Endothelial cell of umbilical vein (primary cell): ENCODE data around the gene CLDN2. TPM values are rescaled to one million over a fixed set of nuclear protein-coding genes. Genes with fewer than 3 reads are reported as not detected.

ENCODE experiments used
- BruUV-seq: library from RNA; stranded (reverse); fragments of 400-500 nt; replicated peaks from 2 replicates; lab custom pipeline; 2021; lab: Mats Ljungman, UMichigan
- CTCF ChIA-PET: fragments of 300-600, 350-600 bp; sonication (Branson Sonifier 250); formaldehyde crosslinking; loops from one replicate; lab custom pipeline; 2021; ENCODE audit warnings: antibody characterized with exemption, inconsistent platforms; lab: Charles Lee
- POLR2A ChIA-PET: fragments of 300-600, 350-600 bp; sonication (Branson Sonifier 250); formaldehyde crosslinking; loops from one replicate; lab custom pipeline; 2021; ENCODE audit warnings: antibody characterized with exemption, inconsistent platforms; lab: Charles Lee
- DNase-seq: peaks from one replicate; pipeline ENCODE4 v3.0.0-alpha.2; 2011; ENCODE audit warnings: low read depth, low spot score
- FAIRE-seq: peaks from 2 replicates; lab custom pipeline; 2011; peaks lifted over from hg19 to GRCh38; lab: Jason Lieb, UNC
- H2AFZ ChIP-seq: 2 replicates; pipeline ENCODE4 v1.6.0; 2012; ENCODE audit warnings: low read depth, low read length, control low read depth, inconsistent platforms
- H3K27ac ChIP-seq: 2 replicates; pipeline ENCODE4 v1.5.1; 2011; ENCODE audit warnings: low read depth, mild to moderate bottlenecking, control low read depth, low read length, moderate library complexity; ENCODE audit not compliant: insufficient read depth
- H3K27me3 ChIP-seq, 2 experiments: 2 replicates each; pipeline versions ENCODE4 v1.6.0 to v1.6.1; 2011; ENCODE audit warnings: low read length in 2 of 2, mixed read lengths in 1 of 2; ENCODE audit not compliant: control insufficient read depth in 2 of 2, insufficient read depth in 2 of 2
- H3K36me3 ChIP-seq, 2 experiments: 2 replicates in 1 of 2; 3 replicates in 1 of 2; pipeline ENCODE4 v1.5.1; 2011; ENCODE audit warnings: low read length in 2 of 2, mild to moderate bottlenecking in 1 of 2, moderate library complexity in 1 of 2; ENCODE audit not compliant: control insufficient read depth in 2 of 2, insufficient read depth in 2 of 2; ENCODE audit errors: extremely low read depth in 1 of 2
- H3K4me1 ChIP-seq: 3 replicates; pipeline ENCODE4 v1.5.1; 2011; ENCODE audit warnings: mild to moderate bottlenecking, low read length; ENCODE audit not compliant: control insufficient read depth, insufficient read depth; ENCODE audit errors: extremely low read depth
- H3K4me2 ChIP-seq: 2 replicates; pipeline ENCODE4 v1.6.1; 2011; ENCODE audit warnings: low read length, control low read depth, mixed read lengths; ENCODE audit not compliant: insufficient read depth
- H3K4me3 ChIP-seq, 3 experiments: fragments of 200-600 bp in 1 of 3; sonication (generic), shearing (Covaris generic) in 1 of 3; replicated peaks in 1 of 3; 2 replicates each; pipeline ENCODE4 v1.5.1; 2011 to 2016; ENCODE audit warnings: control low read depth in 3 of 3, low read length in 3 of 3, mild to moderate bottlenecking in 2 of 3, inconsistent platforms in 1 of 3, low read depth in 1 of 3, moderate library complexity in 1 of 3; ENCODE audit not compliant: insufficient read depth in 1 of 3
- H3K79me2 ChIP-seq: 2 replicates; pipeline ENCODE4 v1.6.0; 2012; ENCODE audit warnings: low read length, inconsistent platforms; ENCODE audit not compliant: control insufficient read depth, insufficient read depth
- H3K9ac ChIP-seq: replicated peaks from 2 replicates; pipeline ENCODE3; 2011; ENCODE audit warnings: low read length, control low read depth; ENCODE audit not compliant: insufficient read depth; ENCODE audit errors: extremely low read depth
- H3K9me1 ChIP-seq: replicated peaks from 3 replicates; pipeline ENCODE4 v1.6.0; 2011; ENCODE audit warnings: mild to moderate bottlenecking, low read length; ENCODE audit not compliant: control insufficient read depth, insufficient read depth; ENCODE audit errors: extremely low read depth
- H3K9me3 ChIP-seq: replicated peaks from 2 replicates; pipeline ENCODE4 v1.5.1; 2012; ENCODE audit warnings: low read length, inconsistent platforms; ENCODE audit not compliant: control insufficient read depth, insufficient read depth
- H4K20me1 ChIP-seq: replicated peaks from 2 replicates; pipeline ENCODE3; 2011; ENCODE audit warnings: mild to moderate bottlenecking, low read length; ENCODE audit not compliant: control insufficient read depth, insufficient read depth; ENCODE audit errors: extremely low read depth
- CTCF ChIP-seq, 2 donors: IDR thresholded peaks; 1 replicate in 1 of 2; 2 replicates in 1 of 2; pipeline ENCODE4 v1.5.1; 2011; ENCODE audit warnings: low read length in 2 of 2, mild to moderate bottlenecking in 2 of 2, moderate library complexity in 2 of 2, control low read depth in 1 of 2, inconsistent platforms in 1 of 2, low read depth in 1 of 2; ENCODE audit not compliant: insufficient read depth in 1 of 2; ENCODE audit errors: extremely low read depth in 1 of 2
- EZH2 ChIP-seq: IDR thresholded peaks from 2 replicates; pipeline ENCODE4 v1.6.1; 2012; ENCODE audit warnings: borderline replicate concordance, low read depth, mild to moderate bottlenecking, moderate library complexity, low read length, inconsistent platforms; ENCODE audit not compliant: severe bottlenecking
- FOS ChIP-seq: IDR thresholded peaks from 2 replicates; pipeline ENCODE4 v1.6.1; 2011; ENCODE audit warnings: mild to moderate bottlenecking, low read length, moderate library complexity, borderline replicate concordance; ENCODE audit not compliant: insufficient read depth
- GATA2 ChIP-seq: IDR thresholded peaks from 2 replicates; pipeline ENCODE4 v1.7.0; 2011; ENCODE audit warnings: low read depth, mild to moderate bottlenecking, moderate library complexity, mixed read lengths, low read length; ENCODE audit not compliant: insufficient read length, insufficient read depth
- JUN ChIP-seq: IDR thresholded peaks from 2 replicates; pipeline ENCODE4 v1.6.1; 2011; ENCODE audit warnings: borderline replicate concordance, low read depth; ENCODE audit not compliant: insufficient read length, insufficient read depth
- MAX ChIP-seq: IDR thresholded peaks from 2 replicates; pipeline ENCODE4 v1.6.1; 2011; ENCODE audit not compliant: insufficient read depth, insufficient read length
- MYC ChIP-seq: IDR thresholded peaks from one replicate; pipeline ENCODE4 v1.6.1; 2011; ENCODE audit warnings: mild to moderate bottlenecking, low read depth, low read length
- POLR2A ChIP-seq: IDR thresholded peaks from 2 replicates; pipeline ENCODE4 v1.6.1; 2012; ENCODE audit warnings: low read depth, mild to moderate bottlenecking, control low read depth, low read length
- POLR2AphosphoS5 ChIP-seq: IDR thresholded peaks from 2 replicates; pipeline ENCODE4 v1.6.1; 2012; ENCODE audit warnings: low read depth, mild to moderate bottlenecking, control low read depth, low read length, moderate library complexity; ENCODE audit not compliant: insufficient read depth
- dilution Hi-C: fragments of 300-500 bp; cut with MboI; formaldehyde crosslinking; loops from one replicate; pipeline ENCODE4 v1.15.0; 2019; ENCODE audit warnings: low sequenced_read_pairs; ENCODE audit not compliant: extremely low pct_ligation_motif_present
- intact Hi-C: fragments of 100-400 bp; cut with micrococcal nuclease; formaldehyde crosslinking; loops from one replicate; pipeline ENCODE4 v1.10.0; 2022
- polyA plus RNA-seq, 4 experiments: library from polyadenylated mRNA; depleted of rRNA in 3 of 4; stranded (reverse) in 3 of 4; unstranded in 1 of 4; fragments of >200 nt; gene quantifications; 2 replicates each; pipeline versions ENCODE4 v1.2.1 to v1.2.3, GENCODE V29; 2011 to 2012; ENCODE audit warnings: missing spikeins in 1 of 4
- total RNA-seq: library from RNA; stranded (reverse); gene quantifications from 2 replicates; pipeline ENCODE4 v1.2.3, GENCODE V29; 2021

CLDN2 gene
- total and polyA plus RNA-seq, 2 donors (not counting 3 experiments of a cell fraction or from before 2014, with no cell fraction given), result not detected

- DNase-seq (no peak), FAIRE-seq (peak; percentile 15)
- no peak overlapping the region for H3K9ac ChIP-seq
- no peaks in the 10 kb centered on the region for H3K9me1 ChIP-seq
- dilution Hi-C loops, result no loop called here
- H3K4me1 ChIP-seq, result no peaks in the 10 kb centered on the region
- H2AFZ ChIP-seq, result no peak overlapping the region
- TF ChIP-seq POLR2AphosphoS5 (no peak), EZH2 (no peak), JUN (no peak), MYC (no peak), GATA2 (no peak), FOS (no peak), CTCF (IDR thresholded peaks at IDR 0.05; ENCODE audit: extremely low read depth in 1 of 2, insufficient read depth in 1 of 2, low read depth in 1 of 2, low read length in 2 of 2) (no peak), MAX (no peak), POLR2A (no peak)
- H3K79me2 ChIP-seq, result no peaks in the 10 kb centered on the region
- H3K4me3 ChIP-seq, result no peak overlapping the region
- no peaks in the 10 kb centered on the region for H3K9me3 ChIP-seq
- ChIA-PET POLR2A (no interaction called here), CTCF (interaction anchor here (1.4 to 7.7 kb wide), 3 partner anchors 9 to 56 kb away, joined by 4 to 85 read pairs (median 5); no protein-coding TSS in a partner anchor)
- no peaks in the 10 kb centered on the region for H3K36me3 ChIP-seq
- no TSS peak for BruUV-seq
- no peak overlapping the region for H3K27ac ChIP-seq
- H3K27me3 ChIP-seq, result no peaks in the 10 kb centered on the region
- intact Hi-C loops, result no loop called here
- H3K4me2 ChIP-seq, result no peak overlapping the region
- H4K20me1 ChIP-seq, result no peaks in the 10 kb centered on the region
These were observed 16.2 kb upstream of the CLDN2 start for GRCh38 chrX:106903856-106904528.
